Nephron progenitor cell (in vitro differentiated cells): ENCODE measurements around the gene CFC1.
"Not testable (repeated sequence)": the region's sequence is repeated elsewhere in the genome, so short reads cannot be mapped to it uniquely, and the experiment has no call there.

ENCODE experiments used
- DNase-seq: peaks from one replicate; pipeline ENCODE4 v3.0.0; 2021
- H3K27ac Mint-ChIP-seq: 2 replicates; pipeline ENCODE4 v1.8.0; 2021; ENCODE audit warnings: mild to moderate bottlenecking, moderate library complexity, mixed read lengths
- H3K27me3 Mint-ChIP-seq: 2 replicates; pipeline ENCODE4 v1.8.0; 2021; ENCODE audit warnings: mild to moderate bottlenecking, low read depth, mixed read lengths; ENCODE audit not compliant: poor library complexity
- H3K36me3 Mint-ChIP-seq: 2 replicates; pipeline ENCODE4 v1.8.0; 2021; ENCODE audit warnings: low read depth, mixed read lengths
- H3K4me1 Mint-ChIP-seq: 2 replicates; pipeline ENCODE4 v1.8.0; 2021; ENCODE audit warnings: mixed read lengths
- H3K4me3 Mint-ChIP-seq: 2 replicates; pipeline ENCODE4 v1.8.0; 2021; ENCODE audit warnings: mild to moderate bottlenecking, moderate library complexity, mixed read lengths
- H3K9me3 Mint-ChIP-seq: 2 replicates; pipeline ENCODE4 v1.8.0; 2021; ENCODE audit warnings: mild to moderate bottlenecking, moderate library complexity, mixed read lengths

CFC1 gene

GRCh38 chr2:130592791-130593414 lies 6.5 kb downstream of the CFC1 start:
- not testable (repeated sequence) for H3K36me3 Mint-ChIP-seq, H3K9me3 Mint-ChIP-seq, H3K27me3 Mint-ChIP-seq, H3K4me1 Mint-ChIP-seq, H3K4me3 Mint-ChIP-seq, DNase-seq, H3K27ac Mint-ChIP-seq

GRCh38 chr2:130590842-130591359 lies 8.5 kb downstream of the CFC1 start:
- not testable (repeated sequence) for H3K4me1 Mint-ChIP-seq, H3K27ac Mint-ChIP-seq, DNase-seq, H3K9me3 Mint-ChIP-seq, H3K36me3 Mint-ChIP-seq, H3K4me3 Mint-ChIP-seq, H3K27me3 Mint-ChIP-seq

- H3K27me3 Mint-ChIP-seq, H3K4me1 Mint-ChIP-seq, H3K27ac Mint-ChIP-seq, H3K4me3 Mint-ChIP-seq, H3K36me3 Mint-ChIP-seq, DNase-seq, H3K9me3 Mint-ChIP-seq: not testable (repeated sequence)
These were observed 9.1 kb downstream of the CFC1 start for GRCh38 chr2:130590170-130590841.

GRCh38 chr2:130588688-130589458 lies 10.5 kb downstream of the CFC1 start:
- H3K36me3 Mint-ChIP-seq, H3K27me3 Mint-ChIP-seq, H3K27ac Mint-ChIP-seq, H3K4me1 Mint-ChIP-seq, H3K9me3 Mint-ChIP-seq, H3K4me3 Mint-ChIP-seq, DNase-seq: not testable (repeated sequence)

GRCh38 chr2:130584726-130585125 lies 14.6 kb downstream of the CFC1 start:
- not testable (repeated sequence) for H3K9me3 Mint-ChIP-seq, H3K27ac Mint-ChIP-seq, H3K27me3 Mint-ChIP-seq, H3K4me3 Mint-ChIP-seq, DNase-seq, H3K4me1 Mint-ChIP-seq, H3K36me3 Mint-ChIP-seq

- H3K4me3 Mint-ChIP-seq, H3K36me3 Mint-ChIP-seq, H3K27me3 Mint-ChIP-seq, H3K9me3 Mint-ChIP-seq, H3K27ac Mint-ChIP-seq, H3K4me1 Mint-ChIP-seq, DNase-seq: not testable (repeated sequence)
These were observed 15.8 kb downstream of the CFC1 start for GRCh38 chr2:130583582-130583981.

GRCh38 chr2:130582970-130583369 lies 16.4 kb downstream of the CFC1 start:
- not testable (repeated sequence) for H3K4me1 Mint-ChIP-seq, H3K4me3 Mint-ChIP-seq, H3K27me3 Mint-ChIP-seq, H3K27ac Mint-ChIP-seq, H3K36me3 Mint-ChIP-seq, H3K9me3 Mint-ChIP-seq, DNase-seq

GRCh38 chr2:130581491-130581890 lies 17.9 kb downstream of the CFC1 start:
- H3K4me1 Mint-ChIP-seq, H3K9me3 Mint-ChIP-seq, H3K4me3 Mint-ChIP-seq, H3K27me3 Mint-ChIP-seq, H3K36me3 Mint-ChIP-seq, H3K27ac Mint-ChIP-seq, DNase-seq: not testable (repeated sequence)

GRCh38 chr2:130579121-130579520 lies 20.3 kb downstream of the CFC1 start:
- not testable (repeated sequence) for H3K4me1 Mint-ChIP-seq, H3K4me3 Mint-ChIP-seq, H3K27ac Mint-ChIP-seq, H3K36me3 Mint-ChIP-seq, DNase-seq, H3K27me3 Mint-ChIP-seq, H3K9me3 Mint-ChIP-seq

GRCh38 chr2:130577559-130577958 lies 21.8 kb downstream of the CFC1 start:
- not testable (repeated sequence) for DNase-seq, H3K4me3 Mint-ChIP-seq, H3K4me1 Mint-ChIP-seq, H3K36me3 Mint-ChIP-seq, H3K27me3 Mint-ChIP-seq, H3K9me3 Mint-ChIP-seq, H3K27ac Mint-ChIP-seq

- not testable (repeated sequence) for DNase-seq, H3K27ac Mint-ChIP-seq, H3K9me3 Mint-ChIP-seq, H3K4me1 Mint-ChIP-seq, H3K27me3 Mint-ChIP-seq, H3K36me3 Mint-ChIP-seq, H3K4me3 Mint-ChIP-seq
These were observed 23.1 kb downstream of the CFC1 start for GRCh38 chr2:130576209-130576784.

- not testable (repeated sequence) for H3K36me3 Mint-ChIP-seq, H3K27me3 Mint-ChIP-seq, H3K4me3 Mint-ChIP-seq, DNase-seq, H3K27ac Mint-ChIP-seq, H3K9me3 Mint-ChIP-seq, H3K4me1 Mint-ChIP-seq
These were observed 25.1 kb downstream of the CFC1 start for GRCh38 chr2:130574230-130574629.

GRCh38 chr2:130571929-130572328 lies 27.4 kb downstream of the CFC1 start:
- not testable (repeated sequence) for H3K36me3 Mint-ChIP-seq, H3K9me3 Mint-ChIP-seq, H3K27me3 Mint-ChIP-seq, H3K27ac Mint-ChIP-seq, H3K4me1 Mint-ChIP-seq, H3K4me3 Mint-ChIP-seq, DNase-seq

GRCh38 chr2:130566165-130566564 lies 33.2 kb downstream of the CFC1 start:
- H3K36me3 Mint-ChIP-seq, H3K27ac Mint-ChIP-seq, H3K9me3 Mint-ChIP-seq, H3K27me3 Mint-ChIP-seq, H3K4me1 Mint-ChIP-seq, DNase-seq, H3K4me3 Mint-ChIP-seq: not testable (repeated sequence)
